Neuronal stem cell (in vitro differentiated cells): ENCODE results near the gene XCL1.
"Not testable (repeated sequence)": the region's sequence is repeated elsewhere in the genome, so short reads cannot be mapped to it uniquely, and the experiment has no call there.

ENCODE experiments used
- DNase-seq: peaks from one replicate; pipeline ENCODE4 v3.0.0-alpha.2; 2013; ENCODE audit warnings: low spot score
- H2AFZ ChIP-seq: one replicate; pipeline ENCODE4 v1.6.1; 2013; ENCODE audit warnings: mild to moderate bottlenecking, low read length, inconsistent platforms
- H2AK5ac ChIP-seq: 2 replicates; pipeline ENCODE4 v1.6.1; 2013; ENCODE audit warnings: low read depth, mild to moderate bottlenecking, inconsistent platforms, low read length, moderate library complexity, mixed read lengths
- H2BK120ac ChIP-seq: 2 replicates; pipeline ENCODE4 v1.6.1; 2013; ENCODE audit warnings: low read depth, mild to moderate bottlenecking, inconsistent platforms, low read length, moderate library complexity, mixed read lengths
- H2BK12ac ChIP-seq: one replicate; pipeline ENCODE4 v1.6.1; 2013; ENCODE audit warnings: low read length, inconsistent platforms
- H2BK15ac ChIP-seq: 2 replicates; pipeline ENCODE4 v1.6.1; 2013; ENCODE audit warnings: mild to moderate bottlenecking, low read length, inconsistent platforms, mixed read lengths
- H2BK5ac ChIP-seq: one replicate; pipeline ENCODE4 v1.6.1; 2013; ENCODE audit warnings: inconsistent platforms, mild to moderate bottlenecking, low read length, moderate library complexity
- H3K14ac ChIP-seq: one replicate; pipeline ENCODE4 v1.6.1; 2013; ENCODE audit warnings: low read length, inconsistent platforms
- H3K18ac ChIP-seq: 2 replicates; pipeline ENCODE4 v1.6.1; 2013; ENCODE audit warnings: low read length, inconsistent platforms
- H3K23ac ChIP-seq: 2 replicates; pipeline ENCODE4 v1.6.1; 2013; ENCODE audit warnings: low read depth, mild to moderate bottlenecking, mixed read lengths, low read length, inconsistent platforms; ENCODE audit not compliant: poor library complexity
- H3K27ac ChIP-seq: replicated peaks from 3 replicates; pipeline ENCODE4 v1.5.1; 2013; ENCODE audit warnings: low read length, inconsistent platforms
- H3K27me3 ChIP-seq, 3 experiments: 2 replicates each; pipeline ENCODE4 v1.6.1; 2013; ENCODE audit warnings: low read length in 3 of 3, mild to moderate bottlenecking in 2 of 3, inconsistent platforms in 1 of 3, low read depth in 1 of 3, mixed read lengths in 1 of 3, moderate library complexity in 1 of 3; ENCODE audit not compliant: control insufficient read depth in 3 of 3, insufficient read depth in 3 of 3
- H3K36me3 ChIP-seq, 2 donors: replicated peaks in 1 of 2; 2 replicates each; pipeline ENCODE4 v1.6.1; 2013; ENCODE audit warnings: low read length in 2 of 2; ENCODE audit not compliant: control insufficient read depth in 2 of 2, insufficient read depth in 2 of 2
- H3K4ac ChIP-seq: 2 replicates; pipeline ENCODE4 v1.6.1; 2013; ENCODE audit warnings: inconsistent platforms, mild to moderate bottlenecking, low read length, moderate library complexity
- H3K4me1 ChIP-seq, 2 donors: 1 replicate in 1 of 2; 2 replicates in 1 of 2; pipeline ENCODE4 v1.6.1; 2013; ENCODE audit warnings: low read length in 2 of 2, low read depth in 1 of 2; ENCODE audit not compliant: control insufficient read depth in 2 of 2, insufficient read depth in 1 of 2
- H3K4me2 ChIP-seq: one replicate; pipeline ENCODE4 v1.6.1; 2013; ENCODE audit warnings: mild to moderate bottlenecking, low read length, inconsistent platforms; ENCODE audit not compliant: insufficient read depth, poor library complexity, severe bottlenecking
- H3K4me3 ChIP-seq, 2 donors: 2 replicates each; pipeline ENCODE4 v1.5.1; 2013; ENCODE audit warnings: low read length in 2 of 2, mild to moderate bottlenecking in 2 of 2, inconsistent platforms in 1 of 2, moderate library complexity in 1 of 2
- H3K79me1 ChIP-seq: one replicate; pipeline ENCODE4 v1.6.1; 2013; ENCODE audit warnings: low read depth, mild to moderate bottlenecking, inconsistent platforms, low read length, moderate library complexity
- H3K9ac ChIP-seq: one replicate; pipeline ENCODE4 v1.6.1; 2013; ENCODE audit warnings: mild to moderate bottlenecking, low read depth, low read length, inconsistent platforms; ENCODE audit not compliant: poor library complexity
- H3K9me3 ChIP-seq, 2 donors: replicated peaks in 1 of 2; 2 replicates each; pipeline versions ENCODE3 to v1.6.1; 2013; ENCODE audit warnings: low read length in 2 of 2, mild to moderate bottlenecking in 2 of 2, inconsistent platforms in 1 of 2, low read depth in 1 of 2, mixed read lengths in 1 of 2, moderate library complexity in 1 of 2; ENCODE audit not compliant: control insufficient read depth in 2 of 2, insufficient read depth in 1 of 2
- H4K8ac ChIP-seq: one replicate; pipeline ENCODE4 v1.6.1; 2013; ENCODE audit warnings: low read depth, mild to moderate bottlenecking, inconsistent platforms, low read length, moderate library complexity
- H4K91ac ChIP-seq: one replicate; pipeline ENCODE4 v1.6.1; 2013; ENCODE audit warnings: low read length, low read depth, mild to moderate bottlenecking, inconsistent platforms; ENCODE audit not compliant: poor library complexity
- WGBS, 2 donors: extraction: QIAGEN DNeasy Blood & Tissue Kit; methylation state at CpG; one replicate each; pipeline ENCODE4 v1.1.7; 2013; ENCODE audit warnings: missing lambda C conversion rate in 2 of 2, mixed read lengths in 1 of 2; ENCODE audit not compliant: insufficient read length in 2 of 2, insufficient replicate concordance in 1 of 2; ENCODE audit errors: extremely low coverage in 2 of 2; 5-methylcytosine and 5-hydroxymethylcytosine counted together

Gene XCL1

DNA sequence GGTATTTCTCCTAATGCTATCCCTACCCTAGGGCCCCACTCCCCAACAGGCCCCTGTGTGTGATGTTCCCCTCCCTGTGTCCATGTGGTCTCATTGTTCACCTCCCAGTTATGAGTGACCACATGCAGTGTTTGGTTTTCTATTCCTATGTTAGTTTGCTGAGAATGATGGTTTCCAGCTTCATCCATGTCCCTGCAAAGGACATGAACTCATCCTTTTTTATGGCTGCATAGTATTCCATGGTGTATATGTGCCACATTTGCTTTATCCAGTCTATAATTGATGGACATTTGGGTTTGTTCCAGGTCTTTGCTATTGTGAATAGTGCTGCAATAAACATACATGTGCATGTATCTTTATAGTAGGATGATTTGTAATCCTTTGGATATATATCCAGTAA lies 19.0 kb downstream of the XCL1 start:
- H3K27ac ChIP-seq, result not testable (repeated sequence)

DNA sequence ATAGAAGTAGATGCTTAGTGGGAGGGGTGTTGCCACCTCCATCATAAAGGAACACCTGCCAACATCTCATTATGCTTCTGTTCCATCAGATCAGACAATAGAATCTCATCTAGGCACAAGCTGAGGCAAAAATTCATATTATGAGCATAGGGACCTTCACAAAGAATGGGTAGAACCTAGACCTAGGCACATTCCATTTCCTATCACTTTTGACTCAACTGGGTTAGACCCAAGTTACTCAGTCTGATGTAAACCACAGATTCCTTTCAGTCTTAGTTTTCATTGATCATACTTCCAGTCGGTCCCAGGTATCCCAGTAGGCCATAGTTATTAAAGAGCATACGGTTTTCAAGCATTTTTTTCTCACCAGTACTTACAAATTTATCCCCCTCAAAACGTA lies 21.7 kb downstream of the XCL1 start:
- H3K27me3 ChIP-seq, result no peaks in the 10 kb centered on the region
- H3K4me3 ChIP-seq, result no peak overlapping the region
- H2BK12ac ChIP-seq, result no peak overlapping the region
- no peak overlapping the region for H3K4ac ChIP-seq
- no peak overlapping the region for H3K9ac ChIP-seq
- no peak overlapping the region for H2BK5ac ChIP-seq
- no peak overlapping the region for H3K4me2 ChIP-seq
- DNase-seq, result no peak
- no peak overlapping the region for H3K23ac ChIP-seq
- no peak overlapping the region for H2AFZ ChIP-seq
- H3K27ac ChIP-seq, result no peak overlapping the region
- H2BK15ac ChIP-seq, result no peak overlapping the region
- no peak overlapping the region for H2AK5ac ChIP-seq
- no peaks in the 10 kb centered on the region for H3K4me1 ChIP-seq
- no peaks in the 10 kb centered on the region for H3K79me1 ChIP-seq
- H4K91ac ChIP-seq, result no peak overlapping the region
- H3K9me3 ChIP-seq, result no peaks in the 10 kb centered on the region
- no CpG with 5 or more reads among the region's 3 CpGs for WGBS, 2 donors
- H3K36me3 ChIP-seq, result no peaks in the 10 kb centered on the region
- no peak overlapping the region for H3K18ac ChIP-seq
- H4K8ac ChIP-seq, result no peak overlapping the region
- H2BK120ac ChIP-seq, result no peak overlapping the region
- H3K14ac ChIP-seq, result no peak overlapping the region

More for the DNA sequence above, 19.0 kb downstream of the XCL1 start:
- H3K36me3 ChIP-seq, H2BK12ac ChIP-seq, H2BK5ac ChIP-seq, H3K27me3 ChIP-seq, H4K8ac ChIP-seq, H2AK5ac ChIP-seq, H3K4ac ChIP-seq, H3K4me3 ChIP-seq, H3K18ac ChIP-seq, H3K79me1 ChIP-seq, H3K23ac ChIP-seq, H3K9me3 ChIP-seq, H3K9ac ChIP-seq, H2AFZ ChIP-seq, H2BK120ac ChIP-seq, H3K4me2 ChIP-seq, H3K4me1 ChIP-seq, H3K14ac ChIP-seq, H4K91ac ChIP-seq, H2BK15ac ChIP-seq, DNase-seq: not testable (repeated sequence)

DNA sequence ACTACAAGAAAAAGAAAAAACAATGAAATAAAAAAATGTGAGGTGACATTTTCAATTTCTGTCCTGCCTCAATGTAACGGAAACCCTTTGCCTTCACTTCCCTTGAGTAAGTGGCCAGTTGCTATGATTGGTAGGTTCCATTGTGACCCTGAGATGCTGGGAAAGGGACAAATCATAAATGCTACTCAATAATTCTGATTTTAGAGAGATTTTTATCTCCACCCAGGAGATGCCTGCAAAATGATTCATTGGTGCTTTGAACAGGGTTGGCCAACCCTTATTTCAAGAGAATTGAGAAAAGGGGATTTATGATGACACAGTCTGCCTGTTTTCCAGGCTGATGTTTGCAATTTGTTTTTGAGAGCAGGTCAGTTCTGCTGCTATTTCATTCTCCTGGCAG lies 22.5 kb downstream of the XCL1 start:
- H2BK120ac ChIP-seq, result no peak overlapping the region
- H3K27me3 ChIP-seq, result no peaks in the 10 kb centered on the region
- DNase-seq, result no peak
- H3K18ac ChIP-seq, result no peak overlapping the region
- no peak overlapping the region for H4K91ac ChIP-seq
- H3K27ac ChIP-seq, result no peak overlapping the region
- H4K8ac ChIP-seq, result no peak overlapping the region
- no peaks in the 10 kb centered on the region for H3K79me1 ChIP-seq
- no peak overlapping the region for H3K14ac ChIP-seq
- H3K9ac ChIP-seq, result no peak overlapping the region
- no peak overlapping the region for H2BK12ac ChIP-seq
- no peak overlapping the region for H2AFZ ChIP-seq
- H3K4me1 ChIP-seq, result no peaks in the 10 kb centered on the region
- no peak overlapping the region for H2BK15ac ChIP-seq
- no peak overlapping the region for H2BK5ac ChIP-seq
- no peaks in the 10 kb centered on the region for H3K9me3 ChIP-seq
- H3K4me2 ChIP-seq, result no peak overlapping the region
- H2AK5ac ChIP-seq, result no peak overlapping the region
- no CpG with 5 or more reads among the region's 1 CpG for WGBS, 2 donors
- no peak overlapping the region for H3K4ac ChIP-seq
- no peak overlapping the region for H3K4me3 ChIP-seq
- H3K36me3 ChIP-seq, result no peaks in the 10 kb centered on the region
- no peak overlapping the region for H3K23ac ChIP-seq

DNA sequence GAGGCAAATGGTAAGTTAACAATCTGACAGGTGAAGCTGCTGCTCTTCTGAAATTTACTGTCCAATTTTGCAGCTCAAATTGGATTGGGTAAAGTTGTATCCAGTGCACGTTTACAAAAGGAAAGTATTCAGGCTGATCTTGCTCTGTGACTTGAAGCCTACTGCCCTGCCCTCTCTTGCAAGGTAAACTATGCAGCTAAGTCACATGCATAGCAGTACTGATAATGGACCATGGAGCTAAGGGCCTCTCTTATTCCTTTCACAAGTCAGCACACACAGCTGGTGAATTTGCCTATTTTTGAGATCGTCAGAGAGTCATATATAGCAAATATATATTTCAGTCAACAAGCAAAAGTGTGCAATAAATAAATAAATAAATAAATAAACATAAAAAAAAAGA lies 23.2 kb downstream of the XCL1 start:
- no peak for DNase-seq
- Histone ChIP-seq H2AFZ (no peak overlapping the region), H3K14ac (no peak overlapping the region), H4K8ac (no peak overlapping the region), H4K91ac (no peak overlapping the region), H3K18ac (no peak overlapping the region), H3K4me1 (no peaks in the 10 kb centered on the region), H3K27ac (no peak overlapping the region), H3K9me3 (no peaks in the 10 kb centered on the region), H3K27me3 (no peaks in the 10 kb centered on the region), H3K23ac (no peak overlapping the region), H3K4me3 (no peak overlapping the region), H3K9ac (no peak overlapping the region), H2AK5ac (no peak overlapping the region), H3K4me2 (no peak overlapping the region), H3K36me3 (no peaks in the 10 kb centered on the region), H2BK15ac (no peak overlapping the region), H2BK12ac (no peak overlapping the region), H2BK120ac (no peak overlapping the region), H2BK5ac (no peak overlapping the region), H3K4ac (no peak overlapping the region), H3K79me1 (no peaks in the 10 kb centered on the region)
- WGBS, 2 donors, result no CpG with 5 or more reads among the region's 2 CpGs
